D721Med (cell line): Measurements from ENCODE around the gene NINL.
"Not testable (repeated sequence)": the region's sequence is repeated elsewhere in the genome, so short reads cannot be mapped to it uniquely, and the experiment has no call there.

Source experiments
- DNase-seq: peaks from one replicate; pipeline ENCODE4 v3.0.0; 2011; ENCODE audit warnings: low spot score; ENCODE audit not compliant: insufficient read length
- FAIRE-seq: peaks from 2 replicates; lab custom pipeline; 2011; peaks lifted over from hg19 to GRCh38; lab: Jason Lieb, UNC
- TF ChIP-seq, protein P1 (sequence below): IDR thresholded peaks from 2 replicates; pipeline ENCODE4 v1.5.1; 2012; ENCODE audit warnings: mild to moderate bottlenecking, control low read depth; ENCODE audit not compliant: insufficient read depth; ENCODE audit errors: missing control alignments

Gene NINL

DNA sequence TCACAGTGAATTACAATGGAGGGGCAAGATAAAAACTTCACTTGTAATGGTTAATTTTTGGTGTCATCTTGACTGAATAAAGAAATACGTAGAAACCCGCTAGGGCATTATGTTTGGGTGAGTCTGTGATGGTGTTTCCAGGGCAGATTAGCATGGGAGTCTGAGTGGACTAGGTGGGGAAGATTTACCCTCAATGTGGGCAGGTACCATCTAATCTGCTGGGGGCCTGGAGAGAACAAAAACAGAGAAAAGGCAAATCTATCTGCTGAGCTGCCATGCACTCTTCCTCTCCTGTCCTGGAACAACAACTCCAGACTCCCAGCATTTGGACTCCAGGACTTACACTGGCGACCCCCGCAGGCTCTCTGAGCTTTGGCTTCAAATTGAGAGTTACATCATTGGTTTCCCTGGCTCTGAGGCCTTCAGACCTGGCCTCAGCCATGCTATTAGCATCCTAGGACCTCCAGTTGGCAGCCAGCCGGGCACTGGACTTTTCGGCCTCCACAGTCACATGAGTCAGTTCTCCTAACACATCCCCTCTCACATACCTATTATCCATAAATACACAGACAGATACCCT lies 19.7 kb downstream of the NINL start:
- TF ChIP-seq, protein P1, sequence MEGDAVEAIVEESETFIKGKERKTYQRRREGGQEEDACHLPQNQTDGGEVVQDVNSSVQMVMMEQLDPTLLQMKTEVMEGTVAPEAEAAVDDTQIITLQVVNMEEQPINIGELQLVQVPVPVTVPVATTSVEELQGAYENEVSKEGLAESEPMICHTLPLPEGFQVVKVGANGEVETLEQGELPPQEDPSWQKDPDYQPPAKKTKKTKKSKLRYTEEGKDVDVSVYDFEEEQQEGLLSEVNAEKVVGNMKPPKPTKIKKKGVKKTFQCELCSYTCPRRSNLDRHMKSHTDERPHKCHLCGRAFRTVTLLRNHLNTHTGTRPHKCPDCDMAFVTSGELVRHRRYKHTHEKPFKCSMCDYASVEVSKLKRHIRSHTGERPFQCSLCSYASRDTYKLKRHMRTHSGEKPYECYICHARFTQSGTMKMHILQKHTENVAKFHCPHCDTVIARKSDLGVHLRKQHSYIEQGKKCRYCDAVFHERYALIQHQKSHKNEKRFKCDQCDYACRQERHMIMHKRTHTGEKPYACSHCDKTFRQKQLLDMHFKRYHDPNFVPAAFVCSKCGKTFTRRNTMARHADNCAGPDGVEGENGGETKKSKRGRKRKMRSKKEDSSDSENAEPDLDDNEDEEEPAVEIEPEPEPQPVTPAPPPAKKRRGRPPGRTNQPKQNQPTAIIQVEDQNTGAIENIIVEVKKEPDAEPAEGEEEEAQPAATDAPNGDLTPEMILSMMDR, result no peak
- no peak for DNase-seq
- no peak for FAIRE-seq

DNA sequence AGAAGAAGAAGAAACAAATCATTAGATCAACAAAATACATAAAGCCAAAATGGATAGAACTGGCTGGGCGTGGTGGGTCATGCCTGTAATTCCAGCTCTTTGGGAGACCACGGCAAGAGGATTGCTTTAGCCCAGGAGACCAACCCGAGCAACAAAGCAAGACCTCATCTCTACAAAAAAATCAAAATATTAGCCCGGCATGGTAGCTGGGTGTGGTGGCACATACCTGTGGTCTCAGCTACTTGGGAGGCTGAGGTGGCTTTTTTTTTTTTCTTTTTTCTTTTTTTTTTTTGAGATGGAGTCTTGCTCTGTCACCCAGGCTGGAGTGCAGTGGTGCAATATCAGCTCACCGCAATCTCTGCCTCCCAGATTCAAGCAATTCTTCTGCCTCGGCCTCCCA lies 21.5 kb downstream of the NINL start:
- TF ChIP-seq, protein P1, result no peak
- FAIRE-seq (no peak), DNase-seq (no peak)

DNA sequence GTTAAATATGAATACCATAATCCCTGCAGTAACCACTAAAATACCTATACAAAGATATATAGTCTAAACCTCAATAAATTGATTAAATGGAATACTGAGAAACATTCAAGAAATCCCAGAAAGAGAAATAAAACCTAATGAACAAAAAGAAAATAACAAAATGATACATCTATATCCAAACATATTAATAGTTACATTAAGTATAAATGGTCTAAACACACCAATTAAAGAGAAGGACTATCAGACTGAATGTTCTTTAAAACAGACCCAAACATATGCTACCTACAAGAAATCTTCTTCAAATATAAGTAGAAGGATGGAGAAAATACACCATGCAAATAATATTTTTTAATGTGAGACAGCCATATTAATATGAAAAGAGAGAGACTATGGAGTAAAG lies 22.0 kb downstream of the NINL start:
- FAIRE-seq, result no peak
- no peak for DNase-seq
- TF ChIP-seq, protein P1, result no peak

DNA sequence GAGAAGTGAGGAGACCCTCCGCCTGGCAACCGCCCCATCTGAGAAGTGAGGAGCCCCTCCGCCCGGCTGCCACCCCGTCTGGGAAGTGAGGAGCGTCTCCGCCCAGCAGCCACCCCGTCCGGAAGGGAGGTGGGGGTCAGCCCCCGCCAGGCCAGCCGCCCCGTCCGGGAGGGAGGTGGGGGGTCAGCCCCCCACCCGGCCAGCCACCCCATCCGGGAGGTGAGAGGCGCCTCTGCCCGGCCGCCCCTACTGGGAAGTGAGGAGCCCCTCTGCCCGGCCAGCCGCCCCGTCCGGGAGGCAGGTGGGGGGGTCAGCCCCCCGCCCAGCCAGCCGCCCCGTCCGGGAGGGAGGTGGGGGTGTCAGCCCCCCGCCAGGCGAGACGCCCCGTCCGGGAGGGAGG lies 23.6 kb downstream of the NINL start:
- not testable (repeated sequence) for FAIRE-seq

DNA sequence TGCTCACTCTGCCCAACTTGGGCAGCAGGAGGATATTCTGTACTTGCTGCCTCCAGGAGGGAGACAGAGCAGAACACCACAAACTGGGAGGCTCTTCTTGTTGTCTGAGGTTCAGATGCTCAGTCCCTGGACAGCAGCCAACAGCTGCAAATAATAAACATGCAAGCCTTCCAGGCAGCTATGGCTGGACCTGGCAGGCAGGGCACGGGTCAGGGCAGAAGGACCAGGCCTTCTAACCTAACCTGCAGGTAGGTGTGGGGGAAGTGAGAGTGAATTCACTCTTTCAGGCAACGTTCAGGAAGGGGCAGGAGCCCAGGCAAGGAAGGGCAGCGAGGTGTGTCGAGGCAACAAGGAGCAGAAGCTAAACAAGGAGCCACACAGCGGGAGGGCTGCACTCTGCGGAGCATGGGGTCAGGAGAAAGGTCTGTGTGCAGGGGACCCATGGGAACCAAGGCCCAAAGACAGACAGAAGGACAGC lies 31.5 kb downstream of the NINL start:
- TF ChIP-seq, protein P1, result no peak
- DNase-seq (no peak), FAIRE-seq (no peak)

More for the DNA sequence above, 23.6 kb downstream of the NINL start:
- not testable (repeated sequence) for DNase-seq

GRCh38 chr20:25552977-25553376 lies 32.4 kb downstream of the NINL start:
- TF ChIP-seq, protein P1, result no peak
- FAIRE-seq (no peak), DNase-seq (no peak)

DNA sequence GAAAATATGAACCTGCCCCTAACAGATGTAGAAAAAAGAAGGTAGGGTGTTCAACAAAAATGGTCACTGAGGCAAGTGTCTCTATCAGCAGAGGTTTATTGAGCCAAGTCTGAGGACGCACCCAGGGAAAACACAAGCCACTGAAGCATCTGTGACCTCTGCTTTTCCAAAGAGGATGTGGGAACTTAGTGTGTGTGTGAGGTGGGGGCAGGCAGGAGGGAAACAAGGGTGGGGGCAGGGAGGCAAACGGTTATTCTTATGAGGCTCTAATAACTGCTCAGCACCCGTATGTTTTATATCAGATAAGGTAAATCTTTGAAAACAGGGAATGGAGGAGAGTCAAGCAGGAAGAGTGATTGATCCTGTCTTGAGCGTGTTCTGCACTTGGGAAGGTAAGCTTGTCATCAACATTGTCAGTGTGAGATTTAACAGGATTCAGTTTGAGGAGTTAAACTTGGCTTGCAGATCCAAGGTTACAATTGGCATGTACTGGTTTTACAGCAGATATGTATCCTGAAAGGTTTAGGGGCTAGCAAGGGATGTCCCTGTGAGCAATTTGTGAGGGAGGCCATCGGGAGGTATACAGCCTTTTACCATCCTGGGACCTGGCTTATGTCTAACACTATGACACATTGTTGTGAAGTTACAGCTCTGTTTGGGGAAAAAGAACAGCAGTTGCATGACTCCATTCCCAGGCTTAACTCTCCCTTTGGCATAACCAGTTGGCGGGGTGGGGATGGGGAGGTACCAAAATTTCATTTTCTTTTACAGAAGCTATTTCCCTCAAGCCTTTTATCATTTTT lies 33.7 kb downstream of the NINL start:
- TF ChIP-seq, protein P1, result no peak
- DNase-seq (no peak), FAIRE-seq (no peak)

- FAIRE-seq, DNase-seq: not testable (repeated sequence)
These were observed 34.5 kb downstream of the NINL start for GRCh38 chr20:25550645-25551337.
